ENCODE results near the gene YTHDF1.

YTHDF1 gene

DNA sequence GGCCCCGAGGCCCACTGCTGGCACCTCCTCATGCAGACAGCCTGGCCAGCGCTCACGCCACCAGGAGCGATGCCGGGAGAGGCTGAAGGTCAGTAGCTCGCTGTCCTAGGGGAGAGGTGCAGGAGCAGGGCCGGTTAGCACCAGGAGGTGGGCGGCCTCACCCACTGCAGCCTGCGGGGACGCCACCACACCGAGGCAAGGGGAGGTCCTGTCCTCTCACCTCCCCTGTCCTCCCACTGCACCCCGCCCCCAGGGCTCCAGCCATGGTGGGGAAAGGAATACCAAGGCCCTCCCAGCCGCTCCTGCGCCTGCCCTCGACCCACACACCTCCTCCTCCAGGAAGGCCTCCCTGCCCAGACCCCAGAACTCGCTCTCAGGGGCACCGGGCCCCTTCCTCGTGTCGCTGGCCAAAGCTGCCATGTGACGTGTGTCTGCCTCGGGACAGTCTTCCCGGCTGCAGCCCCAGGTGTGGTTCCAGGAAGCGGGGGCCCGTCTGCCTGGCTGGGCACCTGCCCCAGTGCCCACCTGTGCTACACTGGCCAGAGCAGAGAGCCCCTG, 31.8 kb upstream of the YTHDF1 start:
- no peak overlapping the region for H3K27ac ChIP-seq
- TF ChIP-seq CTCF (conservative IDR thresholded peaks at IDR 0.05) (no peak), ZFX (IDR thresholded peaks at IDR 0.05) (no peak)

GRCh38 chr20:63246490-63247288, 30.8 kb upstream of the YTHDF1 start:
- no peak overlapping the region for H3K27ac ChIP-seq
- no peak for TF ChIP-seq CTCF (conservative IDR thresholded peaks at IDR 0.05)
- no peak for TF ChIP-seq ZFX (IDR thresholded peaks at IDR 0.05)

DNA sequence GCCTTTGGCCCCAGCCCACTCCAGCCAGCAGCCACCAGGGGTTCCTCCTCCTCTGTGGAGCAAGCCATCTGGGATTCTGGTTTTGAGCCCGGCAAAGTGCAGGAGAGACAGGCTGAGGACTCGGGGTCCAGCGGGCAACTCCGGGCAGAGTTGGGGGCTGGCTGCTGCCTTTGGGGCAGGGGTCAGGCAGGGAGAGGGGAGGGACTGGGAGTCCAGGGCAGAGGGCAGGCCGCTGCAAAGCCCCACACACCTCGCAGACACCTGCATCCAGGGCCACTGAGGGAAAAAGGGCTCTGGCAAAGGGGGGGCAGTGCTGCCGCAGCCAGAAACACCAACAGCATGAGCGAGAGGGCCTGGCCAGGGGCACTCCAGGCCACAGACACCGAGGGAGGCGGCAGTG, 28.5 kb upstream of the YTHDF1 start:
- no peak overlapping the region for H3K27ac ChIP-seq
- TF ChIP-seq CTCF (conservative IDR thresholded peaks at IDR 0.05): no peak
- no peak for TF ChIP-seq ZFX (IDR thresholded peaks at IDR 0.05)

DNA sequence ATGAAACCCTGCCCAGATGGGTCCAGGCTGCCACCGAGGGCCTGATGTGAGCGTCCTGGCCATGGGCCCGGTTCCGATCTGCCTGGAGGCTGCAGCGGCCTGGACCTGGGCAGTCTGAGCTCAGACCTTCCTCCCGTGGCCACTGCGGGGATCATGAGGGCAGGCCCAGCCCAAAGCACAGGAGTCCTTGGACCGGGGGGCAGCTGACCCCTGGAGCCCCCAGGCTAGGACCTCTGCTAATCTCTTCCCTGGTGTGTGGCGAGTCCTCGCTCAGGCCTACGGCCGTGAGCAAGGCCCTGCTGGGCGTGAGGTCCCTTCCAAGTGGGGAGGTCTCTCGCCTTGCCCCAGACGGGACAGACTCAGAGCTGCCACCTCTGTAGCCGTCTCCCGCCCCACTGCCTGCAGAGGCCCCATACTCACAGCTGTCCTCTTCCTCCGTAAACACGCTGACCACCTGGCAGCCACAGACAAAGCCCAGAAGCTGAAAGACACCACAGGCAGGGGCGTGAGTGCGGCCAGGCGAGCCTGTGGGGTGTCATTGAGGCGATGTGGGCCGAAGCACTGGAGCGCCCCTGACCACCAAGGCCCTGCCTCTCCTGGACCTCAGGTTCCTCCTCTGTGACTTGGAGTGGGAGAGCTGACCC, 27.8 kb upstream of the YTHDF1 start:
- TF ChIP-seq ZFX (IDR thresholded peaks at IDR 0.05) (no peak), CTCF (conservative IDR thresholded peaks at IDR 0.05) (no peak)
- H3K27ac ChIP-seq: no peak overlapping the region

DNA sequence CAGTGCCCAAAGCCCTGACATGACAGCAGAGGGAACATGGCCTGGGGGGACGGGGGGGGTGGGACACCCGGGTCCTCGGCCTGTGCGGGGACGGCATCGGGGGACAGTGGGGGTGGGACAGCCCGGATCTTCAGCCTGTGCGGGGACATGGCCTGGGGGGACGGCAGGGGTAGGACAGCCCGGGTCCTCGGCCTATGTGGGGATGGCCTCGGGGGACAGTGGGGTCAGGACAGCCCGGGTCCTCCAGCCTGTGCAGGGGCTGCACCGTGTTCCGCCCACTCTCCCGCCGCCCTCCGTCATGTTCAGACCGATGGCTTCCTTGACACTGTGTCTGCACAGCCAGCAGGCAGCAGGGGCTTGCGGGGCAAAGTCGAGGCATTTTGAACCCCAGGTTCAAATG, 26.8 kb upstream of the YTHDF1 start:
- TF ChIP-seq CTCF (conservative IDR thresholded peaks at IDR 0.05) (no peak), ZFX (IDR thresholded peaks at IDR 0.05) (no peak)
- no peak overlapping the region for H3K27ac ChIP-seq

DNA sequence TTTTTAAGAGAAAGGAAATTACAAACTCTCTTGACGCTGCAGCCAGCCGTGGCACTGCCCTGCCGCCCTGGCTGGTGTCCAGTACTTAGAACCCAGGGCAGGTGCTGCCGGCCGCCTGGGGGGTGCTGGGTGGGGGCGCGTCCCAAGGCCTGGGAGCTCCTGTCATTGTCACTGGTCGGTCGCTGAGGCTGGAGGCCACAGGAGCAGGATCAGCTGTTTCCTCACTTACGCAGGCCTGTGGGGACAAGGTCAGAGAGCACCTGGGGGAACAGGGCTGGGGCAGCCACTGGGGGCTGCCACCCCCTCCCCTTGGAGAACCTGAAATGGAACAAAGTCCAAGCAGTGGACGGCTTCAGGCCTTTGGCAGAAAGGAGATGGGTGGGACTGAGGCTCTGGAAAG, 25.3 kb upstream of the YTHDF1 start:
- TF ChIP-seq ZFX (IDR thresholded peaks at IDR 0.05) (no peak), CTCF (conservative IDR thresholded peaks at IDR 0.05) (no peak)
- H3K27ac ChIP-seq: no peak overlapping the region

- TF ChIP-seq CTCF (conservative IDR thresholded peaks at IDR 0.05): no peak
- TF ChIP-seq ZFX (IDR thresholded peaks at IDR 0.05): no peak
- H3K27ac ChIP-seq: no peak overlapping the region
Observed at GRCh38 chr20:63240004-63240403, 24.1 kb upstream of the YTHDF1 start.
